Left forelimb (tissue), 1 donor: Measurements from ENCODE around the gene MIOS.

ENCODE experiments used
- DNase-seq: peaks from one replicate; pipeline ENCODE4 v3.0.0-alpha.2; 2018; ENCODE audit warnings: low spot score

Gene MIOS

GRCh38 chr7:7583731-7584130 lies 17.0 kb downstream of the MIOS start:
- no peak for DNase-seq

GRCh38 chr7:7584653-7585052 lies 18.0 kb downstream of the MIOS start:
- no peak for DNase-seq

GRCh38 chr7:7585241-7585928 lies 18.7 kb downstream of the MIOS start:
- DNase-seq: no peak

DNA sequence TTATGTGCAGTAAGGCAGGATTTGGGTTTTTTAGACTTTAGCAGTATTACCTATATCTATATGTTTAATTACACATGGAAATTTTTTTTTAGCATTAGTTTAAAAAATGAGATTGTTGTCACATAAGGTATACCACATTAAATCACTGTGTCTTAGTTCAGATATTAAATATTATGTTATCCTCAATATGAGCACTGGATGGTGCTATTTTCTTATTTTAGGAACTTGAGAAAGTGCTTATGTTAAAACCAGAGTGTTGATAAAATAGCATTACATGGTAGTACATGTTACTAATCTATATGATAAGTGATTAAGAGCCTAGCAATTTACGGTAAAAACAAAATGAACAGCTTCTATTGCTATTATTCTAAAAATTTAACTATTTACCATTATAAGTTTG lies 28.8 kb downstream of the MIOS start:
- no peak for DNase-seq

DNA sequence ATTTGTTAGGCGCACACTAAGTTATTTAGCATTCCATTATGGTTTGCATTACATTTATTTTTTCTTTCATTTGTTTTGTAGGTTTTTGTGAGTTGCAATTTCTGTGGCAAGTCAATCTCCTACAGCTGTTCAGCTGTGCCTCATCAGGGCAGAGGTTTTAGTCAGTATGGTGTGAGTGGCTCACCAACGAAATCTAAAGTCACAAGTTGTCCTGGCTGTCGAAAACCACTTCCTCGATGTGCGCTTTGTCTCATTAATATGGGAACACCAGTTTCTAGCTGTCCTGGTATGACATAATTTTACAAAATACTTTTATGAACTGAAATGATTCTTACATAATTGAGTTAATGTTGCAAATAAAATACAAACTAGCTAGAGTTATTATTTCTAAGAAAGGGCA lies 29.5 kb downstream of the MIOS start:
- no peak for DNase-seq

DNA sequence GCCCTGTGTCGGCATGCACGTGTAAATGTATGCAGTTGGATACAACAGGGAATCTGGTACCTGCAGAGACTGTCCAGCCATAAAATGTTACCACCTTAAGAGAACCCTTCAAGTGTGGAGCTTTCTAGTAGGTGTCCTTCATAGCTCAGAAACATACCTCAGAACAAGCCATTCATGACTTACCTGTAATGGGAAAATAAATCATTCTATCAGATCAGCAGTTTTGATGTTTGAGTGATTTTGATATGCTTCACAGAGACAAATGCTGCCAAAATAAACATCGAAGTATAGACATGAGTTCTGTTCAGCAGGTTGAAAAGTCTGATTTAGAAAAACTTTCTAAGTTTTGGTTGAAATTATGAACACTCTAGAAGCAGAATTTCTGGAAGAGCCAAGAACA lies 40.3 kb downstream of the MIOS start:
- DNase-seq: no peak

DNA sequence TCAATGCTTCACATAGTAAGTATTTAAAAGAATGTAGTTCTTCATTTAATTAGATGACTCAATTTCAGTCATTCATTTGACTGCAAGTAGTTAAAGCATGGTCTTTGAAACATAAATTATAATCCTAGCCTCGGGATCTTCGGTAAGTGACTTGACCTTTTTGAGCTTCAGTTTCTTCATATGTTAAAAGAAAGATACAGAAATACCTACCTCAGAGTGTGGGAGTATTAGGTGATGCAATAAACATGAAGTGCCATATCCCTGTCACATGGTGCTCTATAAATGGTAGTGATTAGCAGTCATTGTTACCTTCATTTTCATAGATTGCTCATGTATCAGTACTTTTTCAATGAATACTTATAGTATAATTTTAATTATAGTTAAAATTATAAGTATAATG lies 42.6 kb downstream of the MIOS start:
- DNase-seq: no peak

DNA sequence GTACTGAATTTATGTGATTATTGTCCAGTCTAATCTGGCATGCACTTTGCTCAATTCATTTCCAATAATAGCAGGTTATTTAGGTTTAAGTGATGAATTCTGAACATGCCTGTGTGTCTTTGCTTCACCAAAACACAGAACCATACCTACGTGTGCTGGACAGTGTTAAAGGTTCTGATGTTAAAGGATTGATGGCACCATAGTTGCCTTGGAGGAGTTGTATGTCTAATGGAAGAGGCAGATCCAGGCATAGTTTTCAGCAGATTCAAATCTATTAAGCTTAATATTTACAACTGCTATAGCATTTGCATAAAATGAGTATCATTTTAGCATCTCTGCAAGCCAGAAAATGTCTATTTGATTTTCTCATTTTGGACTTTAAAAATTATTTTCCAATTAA lies 45.8 kb downstream of the MIOS start:
- DNase-seq: no peak

DNA sequence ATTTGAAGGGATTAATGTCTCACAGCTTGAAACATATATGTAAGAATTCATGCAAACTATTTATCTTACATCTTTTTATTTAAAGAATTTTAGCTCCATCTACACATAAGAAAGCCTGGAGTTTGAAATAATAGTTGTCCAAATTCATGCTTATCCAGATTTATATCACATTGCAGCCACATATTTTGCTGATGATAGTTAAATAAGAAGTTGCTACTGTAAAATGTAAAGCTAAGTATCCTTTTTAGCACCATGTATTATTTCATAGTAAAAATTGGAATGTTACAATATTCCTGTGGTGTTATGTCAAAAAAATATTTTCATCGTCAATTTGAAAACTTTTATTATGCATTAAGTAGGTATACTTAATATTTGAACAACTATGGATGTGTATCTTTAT lies 46.5 kb downstream of the MIOS start:
- DNase-seq: no peak

- no peak for DNase-seq
Measured at GRCh38 chr7:7614018-7614741, 47.5 kb downstream of the MIOS start.

DNA sequence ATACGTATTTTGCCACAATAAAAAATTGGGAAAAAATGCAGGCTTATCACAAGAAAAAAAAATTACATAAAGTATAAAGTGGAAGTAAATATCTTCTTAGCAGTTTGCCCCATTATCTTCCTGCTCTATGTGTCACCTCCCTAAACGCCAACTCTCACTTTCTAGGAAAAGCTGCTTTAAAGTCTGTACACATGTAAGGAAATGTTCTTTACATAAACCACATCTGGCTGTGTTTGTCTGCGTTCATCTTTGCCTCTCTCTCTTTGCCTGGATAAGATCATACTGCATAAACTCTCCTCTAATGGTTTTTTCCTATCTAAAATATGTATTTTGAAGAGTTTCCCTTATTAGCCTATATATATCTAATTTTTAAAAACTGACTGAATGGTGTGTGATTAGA lies 50.9 kb downstream of the MIOS start:
- no peak for DNase-seq

- no peak for DNase-seq
Measured at GRCh38 chr7:7618410-7618809, 51.7 kb downstream of the MIOS start.

GRCh38 chr7:7620236-7620635 lies 53.6 kb downstream of the MIOS start:
- no peak for DNase-seq

DNA sequence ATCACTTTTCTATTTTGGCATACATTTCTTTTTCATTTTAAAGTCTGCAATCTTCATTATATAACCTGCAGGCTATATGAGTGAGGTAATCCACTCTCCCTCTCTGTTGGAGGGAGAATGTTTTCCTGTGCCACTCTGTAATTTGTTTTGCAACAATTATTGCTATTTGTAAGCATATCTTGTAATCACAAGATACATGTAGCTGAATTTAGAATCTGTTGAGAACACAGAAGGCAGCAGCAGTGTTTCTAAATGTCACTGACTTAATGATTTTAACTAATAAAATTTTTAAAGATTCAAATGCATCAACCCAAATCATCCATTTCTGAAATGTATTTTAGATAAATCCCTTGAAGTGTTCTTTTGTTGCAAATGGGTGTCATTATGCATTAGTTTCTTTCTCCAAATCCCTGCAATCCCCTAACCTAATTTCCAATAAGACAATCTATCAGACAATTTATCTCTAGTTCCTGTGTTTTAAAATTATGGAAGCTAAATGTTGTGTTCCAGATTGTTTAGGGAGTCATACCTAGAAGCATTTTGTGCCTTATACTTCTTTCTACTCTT lies 54.0 kb downstream of the MIOS start:
- DNase-seq: no peak

DNA sequence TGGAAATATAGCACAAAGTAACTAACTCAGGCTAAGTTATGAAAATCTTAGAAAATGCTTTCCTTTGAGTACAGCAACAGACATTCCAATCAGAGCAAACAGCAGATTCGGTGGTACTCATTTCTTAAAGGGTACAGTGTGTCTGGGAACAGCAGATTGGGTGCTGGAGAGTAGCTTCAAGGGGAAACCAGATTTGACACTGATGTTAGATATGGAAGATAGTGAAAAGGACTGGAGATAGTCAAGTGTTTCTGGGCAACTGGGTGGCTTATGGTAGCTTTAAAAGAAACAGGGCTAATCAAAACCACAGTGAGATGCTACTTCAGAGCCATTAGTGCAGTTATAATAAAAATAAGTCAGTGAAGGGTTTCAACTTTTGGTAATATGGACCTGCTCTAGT lies 61.8 kb downstream of the MIOS start:
- DNase-seq: no peak

- DNase-seq: no peak
Measured at GRCh38 chr7:7630626-7631329, 64.1 kb downstream of the MIOS start.

DNA sequence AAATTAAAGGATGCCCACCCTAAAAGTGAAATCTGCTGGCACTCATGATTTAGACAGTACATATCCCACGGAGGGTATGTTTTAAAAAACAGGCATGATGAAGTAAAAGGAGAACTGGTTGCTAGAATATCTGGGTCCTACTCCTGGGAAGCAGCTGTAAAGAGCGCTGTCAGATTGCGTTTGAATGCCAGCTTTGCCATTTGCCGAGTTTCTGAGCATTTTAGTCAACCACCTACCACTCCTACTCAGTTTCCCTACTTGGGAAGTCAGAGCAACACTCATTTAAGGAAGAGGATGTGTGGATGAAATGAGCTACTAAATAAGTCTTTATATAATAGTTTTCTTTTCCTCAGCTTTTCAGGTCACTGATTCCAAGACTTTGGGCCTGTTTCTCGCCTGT lies 72.7 kb downstream of the MIOS start:
- no peak for DNase-seq

DNA sequence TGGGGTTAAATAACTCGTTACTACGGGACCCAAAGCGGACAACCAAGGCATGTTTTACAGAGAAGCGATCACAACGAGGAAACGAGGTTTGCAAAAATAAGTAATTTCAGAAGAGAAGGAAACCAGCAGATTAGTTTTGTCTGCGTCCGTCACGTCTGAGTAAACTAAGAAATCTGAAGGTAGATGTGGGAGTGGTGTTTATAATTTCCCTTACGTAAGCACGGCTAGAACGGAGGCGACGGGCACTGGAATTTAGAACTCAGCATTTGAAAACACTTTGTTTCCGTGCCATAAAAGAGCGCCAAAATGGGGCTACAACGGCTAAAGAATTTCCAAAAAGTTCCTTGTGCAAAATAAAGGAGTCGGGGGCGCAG lies 73.2 kb downstream of the MIOS start:
- no peak for DNase-seq

- peak; percentile 98 for DNase-seq
Measured at GRCh38 chr7:7640221-7641128, 73.8 kb downstream of the MIOS start, which contains the start of gene UMAD1. Gene UMAD1, plus strand, starts transcription at chr7:7640752. Its CDS starts 32,620 bp downstream, at chr7:7673372.

GRCh38 chr7:7641129-7641663 lies 74.5 kb downstream of the MIOS start:
- DNase-seq: no peak

- DNase-seq: no peak
Measured at GRCh38 chr7:7642081-7642480, 75.4 kb downstream of the MIOS start.
